Measurements from ENCODE around the gene AUTS2.

GRCh38 chr7:70214071-70214470 is 615.8 kb downstream of the AUTS2 start:
- TF ChIP-seq EZH2 (IDR thresholded peaks at IDR 0.05; ENCODE audit: low read length) (no peak), CTCF (optimal IDR thresholded peaks at IDR 0.05 in 1 of 3, IDR thresholded peaks at IDR 0.05 in 1 of 3, conservative IDR thresholded peaks at IDR 0.05 in 1 of 3; ENCODE audit: extremely low read depth in 1 of 3, insufficient read depth in 2 of 3, low read length in 3 of 3) (no peak)
